Memory B cell (primary cell): ENCODE data around the gene ENPP1.
"Not testable (repeated sequence)": the region's sequence is repeated elsewhere in the genome, so short reads cannot be mapped to it uniquely, and the experiment has no call there.

Experiments
- ATAC-seq: fragments of 150-1000 bp; cut with Tn5 transposase; 2 replicates; pipeline ENCODE4 v1.10.0; 2021; ENCODE audit warnings: low read depth, mild to moderate bottlenecking, moderate library complexity
- DNase-seq, 2 donors: peaks; one replicate each; pipeline ENCODE4 v3.0.0; 2022; ENCODE audit warnings: low spot score in 2 of 2
- H3K27ac Mint-ChIP-seq: one replicate; pipeline ENCODE4 v1.8.0; 2022; ENCODE audit warnings: mild to moderate bottlenecking, moderate library complexity, mixed read lengths
- H3K27me3 Mint-ChIP-seq: one replicate; pipeline ENCODE4 v1.8.0; 2022; ENCODE audit warnings: mixed read lengths
- H3K36me3 Mint-ChIP-seq: one replicate; pipeline ENCODE4 v1.8.0; 2022; ENCODE audit warnings: mild to moderate bottlenecking, mixed read lengths
- H3K4me1 Mint-ChIP-seq: one replicate; pipeline ENCODE4 v1.8.0; 2022; ENCODE audit warnings: mixed read lengths
- H3K4me3 Mint-ChIP-seq: one replicate; pipeline ENCODE4 v1.8.0; 2022; ENCODE audit warnings: mild to moderate bottlenecking, moderate library complexity, mixed read lengths
- H3K9me3 Mint-ChIP-seq: one replicate; pipeline ENCODE4 v1.8.0; 2022; ENCODE audit warnings: mixed read lengths

Gene ENPP1

GRCh38 chr6:131851049-131851769 is 43.4 kb downstream of the ENPP1 start:
- Mint-ChIP-seq H3K4me1 (no peaks in the 10 kb centered on the region), H3K9me3 (no peaks in the 10 kb centered on the region), H3K4me3 (no peak overlapping the region), H3K36me3 (no peaks in the 10 kb centered on the region), H3K27ac (no peak overlapping the region), H3K27me3 (peaks cover 1% of the 10 kb centered on the region)
- DNase-seq (no peak), ATAC-seq (no peak)

- H3K27me3 Mint-ChIP-seq, result peaks cover 1% of the 10 kb centered on the region
- DNase-seq (no peak), ATAC-seq (no peak)
- no peaks in the 10 kb centered on the region for H3K36me3 Mint-ChIP-seq
- no peak overlapping the region for H3K4me3 Mint-ChIP-seq
- no peaks in the 10 kb centered on the region for H3K9me3 Mint-ChIP-seq
- H3K27ac Mint-ChIP-seq, result no peak overlapping the region
- H3K4me1 Mint-ChIP-seq, result no peaks in the 10 kb centered on the region
Measured at GRCh38 chr6:131852200-131852599, 44.4 kb downstream of the ENPP1 start.

GRCh38 chr6:131854803-131855202 is 47.0 kb downstream of the ENPP1 start:
- no peak overlapping the region for H3K4me3 Mint-ChIP-seq
- no peak overlapping the region for H3K27ac Mint-ChIP-seq
- no peak for DNase-seq
- peaks cover 1% of the 10 kb centered on the region for H3K27me3 Mint-ChIP-seq
- no peaks in the 10 kb centered on the region for H3K36me3 Mint-ChIP-seq
- no peak for ATAC-seq
- H3K4me1 Mint-ChIP-seq, result no peaks in the 10 kb centered on the region
- no peaks in the 10 kb centered on the region for H3K9me3 Mint-ChIP-seq

GRCh38 chr6:131858765-131859415 is 51.1 kb downstream of the ENPP1 start:
- H3K4me1 Mint-ChIP-seq, result no peaks in the 10 kb centered on the region
- H3K4me3 Mint-ChIP-seq, result no peak overlapping the region
- no peak for DNase-seq
- no peak for ATAC-seq
- no peak overlapping the region for H3K27ac Mint-ChIP-seq
- H3K27me3 Mint-ChIP-seq, result no peaks in the 10 kb centered on the region
- no peaks in the 10 kb centered on the region for H3K9me3 Mint-ChIP-seq
- H3K36me3 Mint-ChIP-seq, result no peaks in the 10 kb centered on the region

GRCh38 chr6:131859658-131860057 is 51.8 kb downstream of the ENPP1 start:
- DNase-seq, ATAC-seq, H3K4me1 Mint-ChIP-seq, H3K4me3 Mint-ChIP-seq, H3K27ac Mint-ChIP-seq, H3K27me3 Mint-ChIP-seq, H3K9me3 Mint-ChIP-seq, H3K36me3 Mint-ChIP-seq: not testable (repeated sequence)

GRCh38 chr6:131861381-131861780 is 53.6 kb downstream of the ENPP1 start:
- no peaks in the 10 kb centered on the region for H3K27me3 Mint-ChIP-seq
- no peaks in the 10 kb centered on the region for H3K36me3 Mint-ChIP-seq

GRCh38 chr6:131862476-131862875 is 54.7 kb downstream of the ENPP1 start:
- H3K27me3 Mint-ChIP-seq, result no peaks in the 10 kb centered on the region
- H3K27ac Mint-ChIP-seq, result no peak overlapping the region
- no peak for DNase-seq
- no peaks in the 10 kb centered on the region for H3K9me3 Mint-ChIP-seq
- no peak for ATAC-seq
- no peaks in the 10 kb centered on the region for H3K36me3 Mint-ChIP-seq
- no peak overlapping the region for H3K4me3 Mint-ChIP-seq
- H3K4me1 Mint-ChIP-seq, result no peaks in the 10 kb centered on the region

More at GRCh38 chr6:131861381-131861780, 53.6 kb downstream of the ENPP1 start:
- Mint-ChIP-seq H3K4me3 (no peak overlapping the region), H3K27ac (no peak overlapping the region), H3K9me3 (no peaks in the 10 kb centered on the region), H3K4me1 (no peaks in the 10 kb centered on the region)
- DNase-seq (no peak), ATAC-seq (no peak)

- H3K27me3 Mint-ChIP-seq, result no peaks in the 10 kb centered on the region
- DNase-seq (no peak), ATAC-seq (no peak)
- H3K36me3 Mint-ChIP-seq, result no peaks in the 10 kb centered on the region
- H3K4me3 Mint-ChIP-seq, result no peak overlapping the region
- no peaks in the 10 kb centered on the region for H3K9me3 Mint-ChIP-seq
- H3K27ac Mint-ChIP-seq, result no peak overlapping the region
- no peaks in the 10 kb centered on the region for H3K4me1 Mint-ChIP-seq
Measured at GRCh38 chr6:131867744-131868143, 59.9 kb downstream of the ENPP1 start.

- DNase-seq, result no peak
- Mint-ChIP-seq H3K36me3 (no peaks in the 10 kb centered on the region), H3K9me3 (no peaks in the 10 kb centered on the region), H3K27me3 (no peaks in the 10 kb centered on the region), H3K27ac (no peak overlapping the region), H3K4me3 (no peak overlapping the region), H3K4me1 (no peaks in the 10 kb centered on the region)
- no peak for ATAC-seq
Measured at GRCh38 chr6:131868836-131869235, 61.0 kb downstream of the ENPP1 start.

- ATAC-seq (no peak), DNase-seq (no peak)
- Mint-ChIP-seq H3K4me1 (no peaks in the 10 kb centered on the region), H3K27ac (no peak overlapping the region), H3K4me3 (no peak overlapping the region), H3K36me3 (no peaks in the 10 kb centered on the region), H3K27me3 (no peaks in the 10 kb centered on the region), H3K9me3 (no peaks in the 10 kb centered on the region)
Measured at GRCh38 chr6:131875647-131876046, 67.8 kb downstream of the ENPP1 start.

- no peaks in the 10 kb centered on the region for H3K27me3 Mint-ChIP-seq
- H3K27ac Mint-ChIP-seq, result no peak overlapping the region
- no peak overlapping the region for H3K4me3 Mint-ChIP-seq
- DNase-seq (no peak), ATAC-seq (no peak)
- no peaks in the 10 kb centered on the region for H3K9me3 Mint-ChIP-seq
- no peaks in the 10 kb centered on the region for H3K36me3 Mint-ChIP-seq
- no peaks in the 10 kb centered on the region for H3K4me1 Mint-ChIP-seq
Measured at GRCh38 chr6:131876545-131876944, 68.7 kb downstream of the ENPP1 start.

GRCh38 chr6:131877999-131878789 is 70.4 kb downstream of the ENPP1 start:
- Mint-ChIP-seq H3K27ac (no peak overlapping the region), H3K4me3 (no peak overlapping the region), H3K27me3 (no peaks in the 10 kb centered on the region), H3K9me3 (no peaks in the 10 kb centered on the region), H3K4me1 (no peaks in the 10 kb centered on the region), H3K36me3 (no peaks in the 10 kb centered on the region)
- DNase-seq (no peak), ATAC-seq (no peak)

GRCh38 chr6:131883016-131883415 is 75.2 kb downstream of the ENPP1 start:
- H3K4me3 Mint-ChIP-seq, result no peak overlapping the region
- no peak overlapping the region for H3K27ac Mint-ChIP-seq
- H3K36me3 Mint-ChIP-seq, result no peaks in the 10 kb centered on the region
- H3K27me3 Mint-ChIP-seq, result no peaks in the 10 kb centered on the region
- H3K4me1 Mint-ChIP-seq, result no peaks in the 10 kb centered on the region
- no peak for DNase-seq
- ATAC-seq, result no peak
- H3K9me3 Mint-ChIP-seq, result no peaks in the 10 kb centered on the region

- DNase-seq (no peak), ATAC-seq (no peak)
- H3K9me3 Mint-ChIP-seq, result peaks cover 2% of the 10 kb centered on the region
- H3K27ac Mint-ChIP-seq, result no peak overlapping the region
- H3K4me3 Mint-ChIP-seq, result no peak overlapping the region
- H3K27me3 Mint-ChIP-seq, result peaks cover 3% of the 10 kb centered on the region
- H3K36me3 Mint-ChIP-seq, result no peaks in the 10 kb centered on the region
- H3K4me1 Mint-ChIP-seq, result no peaks in the 10 kb centered on the region
Measured at GRCh38 chr6:131885237-131885636, 77.4 kb downstream of the ENPP1 start.
